IPS-NIHi7 (cell line): ENCODE data around the gene GRIN3B.
"Not testable (repeated sequence)": the region's sequence is repeated elsewhere in the genome, so short reads cannot be mapped to it uniquely, and the experiment has no call there.

Source experiments
- DNase-seq: peaks from one replicate; pipeline ENCODE4 v3.0.0; 2012; ENCODE audit warnings: mixed read lengths; ENCODE audit errors: extremely low spot score

The GRIN3B gene

GRCh38 chr19:1019616-1019961 lies 19.4 kb downstream of the GRIN3B start:
- DNase-seq: no peak

DNA sequence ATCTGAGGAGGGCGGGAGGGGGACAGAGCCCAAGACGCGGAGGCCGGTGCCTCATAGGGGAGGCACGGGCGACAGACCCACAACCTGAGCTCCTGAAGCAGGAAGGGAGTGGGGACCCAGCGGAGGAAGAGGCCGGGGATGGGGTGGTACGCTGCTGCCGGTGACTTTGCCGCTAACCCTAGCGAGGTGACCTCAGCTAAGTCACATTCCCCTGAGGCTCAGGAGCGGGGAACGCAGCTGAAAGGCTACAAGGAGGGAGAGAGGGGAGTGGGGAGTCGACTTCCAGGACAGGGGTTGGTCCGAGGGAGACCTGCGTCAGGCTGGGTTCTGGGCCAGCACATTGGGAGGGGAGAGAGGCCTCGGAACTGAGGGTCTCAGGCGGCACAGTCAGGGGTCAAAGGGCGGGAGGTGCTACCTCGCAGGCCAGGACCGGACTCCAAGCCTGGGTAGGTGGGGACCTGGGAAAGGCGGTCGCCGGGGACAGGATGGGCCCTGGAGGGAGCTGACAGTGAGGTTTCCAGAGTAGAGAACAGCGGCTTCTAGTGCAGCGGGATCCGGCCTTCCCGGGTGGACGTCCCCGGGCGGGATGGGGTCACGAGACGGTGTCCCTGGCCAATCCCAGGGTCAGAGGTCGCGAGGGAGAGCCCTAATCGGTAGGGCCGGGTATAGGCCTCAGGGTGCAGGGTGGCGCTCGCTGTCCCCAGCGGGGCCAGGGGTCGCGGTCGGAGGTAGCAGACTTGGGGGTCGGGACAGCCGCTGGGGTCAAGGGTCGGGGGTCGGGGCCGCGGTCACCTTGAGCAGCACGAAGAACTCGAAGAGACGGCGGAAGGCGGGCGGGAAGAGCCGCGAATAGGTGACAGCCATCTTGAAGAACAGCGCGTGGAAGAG lies 20.0 kb downstream of the GRIN3B start:
- no peak for DNase-seq

- DNase-seq: peak; percentile 95
Measured at GRCh38 chr19:1020868-1021425, 20.7 kb downstream of the GRIN3B start, which contains the start of gene TMEM259. TMEM259 (minus strand) TSS chr19:1021123; CDS start chr19:1020996, 127 bp downstream.

- DNase-seq: not testable (repeated sequence)
Measured at GRCh38 chr19:1023883-1024188, 23.6 kb downstream of the GRIN3B start.

DNA sequence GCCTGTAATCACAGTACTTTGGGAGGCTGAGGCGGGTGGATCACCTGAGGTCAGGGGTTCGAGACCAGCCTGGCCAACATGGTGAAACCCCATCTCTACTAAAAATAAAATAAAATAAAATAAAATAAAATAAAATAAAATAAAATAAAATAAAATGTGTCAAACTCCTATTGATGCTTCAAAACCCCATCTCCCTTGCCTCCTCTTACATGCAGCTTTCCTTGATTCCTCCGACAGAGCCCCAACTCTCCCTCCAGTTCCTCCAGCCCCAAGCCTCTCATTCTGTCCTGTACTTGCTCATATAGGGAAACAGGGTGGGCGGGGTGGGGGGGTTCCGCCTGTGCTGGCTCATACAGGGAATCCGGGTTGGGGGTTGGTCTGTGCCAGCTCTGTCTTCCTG lies 24.9 kb downstream of the GRIN3B start:
- DNase-seq: not testable (repeated sequence)

GRCh38 chr19:1025960-1026782 lies 26.0 kb downstream of the GRIN3B start, which contains the start of gene CNN2:
CNN2 (plus strand) TSS chr19:1026608; CDS start chr19:1026662, 54 bp downstream.
- peak; percentile 87 for DNase-seq

DNA sequence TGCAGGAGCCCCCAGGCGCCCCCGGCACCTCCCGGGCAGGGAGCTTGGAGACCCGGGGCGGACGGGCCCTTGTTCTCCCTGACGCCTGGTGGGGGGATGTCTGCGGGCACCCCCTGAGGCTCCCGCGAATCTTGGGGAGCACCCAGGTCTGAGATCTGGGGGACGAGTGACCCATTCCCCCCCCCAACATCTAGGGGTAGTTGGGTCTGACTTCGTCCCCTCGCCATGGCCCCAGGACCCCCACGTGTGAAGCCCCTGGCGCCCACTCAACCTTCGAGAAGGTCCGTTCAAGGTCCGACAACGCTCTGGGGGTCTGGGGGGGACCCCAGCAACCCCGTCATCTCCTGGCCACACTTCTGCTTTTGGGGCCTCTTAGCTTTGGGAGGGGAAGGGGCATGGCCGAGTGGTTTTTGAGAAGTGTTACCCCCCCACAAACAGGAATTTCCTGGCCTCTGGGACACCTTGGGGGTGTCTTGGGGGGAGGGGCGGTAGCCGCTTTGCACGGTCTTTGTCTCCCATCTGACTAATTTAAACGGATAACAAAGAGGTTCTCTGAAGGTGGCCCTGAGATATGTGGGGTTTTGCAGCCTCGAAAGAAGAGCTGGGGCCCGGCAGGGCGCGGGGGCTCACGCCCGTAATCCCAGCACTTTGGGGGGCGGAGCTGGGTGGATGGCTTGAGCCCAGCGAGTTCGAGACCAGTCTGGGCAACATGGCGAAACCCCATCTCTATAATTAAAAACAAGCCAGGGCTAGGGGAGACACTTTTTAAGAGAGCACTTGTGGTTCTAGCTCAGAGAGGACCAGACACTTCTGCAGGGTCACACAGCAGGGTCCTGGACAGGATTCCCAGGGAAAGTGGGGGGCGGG lies 26.8 kb downstream of the GRIN3B start:
- no peak for DNase-seq

GRCh38 chr19:1027650-1028061 lies 27.4 kb downstream of the GRIN3B start:
- DNase-seq: no peak

DNA sequence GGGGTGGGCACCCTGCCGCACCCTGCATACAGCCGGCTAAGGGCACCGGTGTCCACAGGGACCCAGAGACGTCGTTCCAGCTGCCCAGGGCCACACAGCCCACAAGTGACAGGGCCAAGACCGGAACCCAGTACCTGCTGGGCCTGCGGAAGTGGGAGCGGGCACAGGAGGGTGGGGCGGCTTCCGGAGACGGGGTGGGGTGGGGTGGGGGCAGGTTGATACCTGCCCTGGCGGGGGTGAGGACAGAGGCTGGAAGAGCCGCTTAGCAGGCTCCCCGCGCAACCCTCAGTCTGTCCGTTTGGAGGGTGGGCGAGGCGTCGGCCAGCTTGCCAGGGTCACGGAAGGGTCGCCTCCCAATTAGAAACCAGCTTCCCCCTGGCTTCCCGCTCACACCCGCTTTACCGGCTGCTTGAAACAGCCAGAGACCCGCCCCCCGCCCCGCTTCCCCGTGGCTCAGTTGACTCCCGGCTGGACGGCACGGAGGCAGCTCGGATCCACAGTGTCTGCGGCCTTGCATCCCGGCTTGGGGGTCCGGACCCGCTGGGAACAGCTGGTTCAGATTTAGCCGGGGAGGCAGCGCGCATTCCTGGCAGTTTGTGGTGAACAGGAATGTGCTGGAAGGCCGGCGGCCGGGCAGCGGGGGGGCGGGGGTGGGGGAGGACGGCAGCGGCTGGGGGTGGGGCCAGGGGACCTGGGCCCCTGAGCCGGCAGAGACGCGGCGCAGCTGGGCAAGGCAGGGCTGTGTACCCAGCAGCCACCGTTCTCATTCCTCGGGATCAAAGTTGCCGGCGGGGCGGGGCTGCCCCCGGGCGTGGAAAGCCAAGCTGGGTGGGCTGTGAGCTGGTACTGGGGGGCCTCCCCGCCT lies 28.1 kb downstream of the GRIN3B start:
- DNase-seq: peak; percentile 73

DNA sequence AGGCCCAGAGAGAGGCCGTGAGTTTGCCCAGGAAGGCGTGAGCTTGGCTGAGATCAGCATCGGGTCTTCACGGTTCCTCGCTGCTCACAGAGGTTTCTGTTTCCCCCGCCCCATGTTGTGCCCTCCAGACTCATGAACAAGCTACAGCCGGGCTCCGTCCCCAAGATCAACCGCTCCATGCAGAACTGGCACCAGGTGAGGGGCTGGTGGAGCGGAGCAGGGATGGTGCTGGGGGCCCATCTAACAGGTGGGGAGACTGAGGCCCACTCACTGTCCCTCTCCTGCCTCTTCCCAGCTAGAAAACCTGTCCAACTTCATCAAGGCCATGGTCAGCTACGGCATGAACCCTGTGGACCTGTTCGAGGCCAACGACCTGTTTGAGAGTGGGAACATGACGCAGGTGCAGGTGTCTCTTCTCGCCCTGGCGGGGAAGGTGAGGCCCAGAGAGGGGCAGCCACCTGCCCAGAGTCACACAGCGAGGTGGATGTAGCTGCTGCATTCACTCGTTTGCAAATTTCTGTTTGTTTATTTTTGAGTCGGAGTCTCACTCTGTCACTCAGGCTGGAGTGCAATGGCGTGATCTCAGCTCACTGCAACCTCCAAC lies 32.1 kb downstream of the GRIN3B start:
- no peak for DNase-seq

DNA sequence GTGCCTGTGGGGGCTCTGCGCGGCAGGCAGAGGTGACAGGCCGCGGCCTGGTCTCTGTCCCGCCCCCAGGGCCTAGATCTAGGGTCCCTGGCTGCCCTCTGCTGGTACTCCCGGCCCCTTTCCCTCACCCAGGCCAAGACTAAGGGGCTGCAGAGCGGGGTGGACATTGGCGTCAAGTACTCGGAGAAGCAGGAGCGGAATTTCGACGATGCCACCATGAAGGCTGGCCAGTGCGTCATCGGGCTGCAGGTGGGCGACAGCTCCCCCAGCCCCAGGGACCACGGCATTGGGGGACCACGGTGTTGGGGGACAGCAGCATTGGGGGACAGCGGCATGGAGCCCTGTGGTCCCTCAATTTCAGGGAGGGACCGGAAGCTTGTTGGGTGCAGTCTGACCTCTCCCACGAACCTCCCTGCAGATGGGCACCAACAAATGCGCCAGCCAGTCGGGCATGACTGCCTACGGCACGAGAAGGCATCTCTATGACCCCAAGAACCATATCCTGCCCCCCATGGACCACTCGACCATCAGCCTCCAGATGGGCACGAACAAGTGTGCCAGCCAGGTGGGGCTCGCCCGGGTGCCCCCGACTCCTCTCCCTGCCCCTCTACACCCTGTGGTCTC lies 35.9 kb downstream of the GRIN3B start:
- DNase-seq: no peak

GRCh38 chr19:1037621-1038064 lies 37.4 kb downstream of the GRIN3B start:
- no peak for DNase-seq

DNA sequence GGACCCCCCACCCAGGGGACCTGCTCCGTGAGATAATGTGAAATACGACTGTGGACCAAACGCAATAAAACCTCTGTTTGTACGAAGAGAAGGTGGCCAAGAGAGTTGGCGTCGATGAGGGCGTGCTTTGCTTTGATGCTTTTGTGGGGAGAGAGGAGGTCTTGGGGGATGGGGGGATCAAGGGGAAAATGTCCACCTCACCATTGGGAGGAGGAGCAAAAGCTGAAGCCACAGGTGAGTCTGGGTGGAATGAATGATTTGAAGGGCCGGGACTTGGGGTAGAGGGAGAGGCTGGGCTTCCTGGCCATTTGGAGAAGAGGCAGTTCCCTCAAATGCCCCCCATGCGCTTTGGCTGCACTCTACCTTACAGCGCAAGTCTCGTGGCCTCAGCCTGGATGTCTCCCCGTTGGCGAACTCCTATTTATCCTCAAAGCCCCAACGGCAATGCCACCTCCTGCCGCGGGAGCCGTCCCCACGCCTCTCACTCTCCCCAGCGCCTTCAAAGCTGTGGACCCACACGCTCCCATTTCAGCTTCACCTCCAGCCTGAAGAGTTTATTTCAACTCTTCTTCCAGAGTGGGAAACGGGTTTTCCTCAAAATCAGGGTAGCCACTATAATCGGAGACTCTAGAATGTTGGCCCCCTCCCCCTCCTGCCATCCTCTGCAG lies 38.9 kb downstream of the GRIN3B start:
- DNase-seq: no peak

GRCh38 chr19:1039646-1040475 lies 39.6 kb downstream of the GRIN3B start, which contains the start of gene ABCA7:
ABCA7 (plus strand) TSS chr19:1040107; CDS start chr19:1041362, 1,255 bp downstream.
- DNase-seq: peak; percentile 90

- DNase-seq: peak; percentile 97
Measured at GRCh38 chr19:1040476-1041271, 40.5 kb downstream of the GRIN3B start.

DNA sequence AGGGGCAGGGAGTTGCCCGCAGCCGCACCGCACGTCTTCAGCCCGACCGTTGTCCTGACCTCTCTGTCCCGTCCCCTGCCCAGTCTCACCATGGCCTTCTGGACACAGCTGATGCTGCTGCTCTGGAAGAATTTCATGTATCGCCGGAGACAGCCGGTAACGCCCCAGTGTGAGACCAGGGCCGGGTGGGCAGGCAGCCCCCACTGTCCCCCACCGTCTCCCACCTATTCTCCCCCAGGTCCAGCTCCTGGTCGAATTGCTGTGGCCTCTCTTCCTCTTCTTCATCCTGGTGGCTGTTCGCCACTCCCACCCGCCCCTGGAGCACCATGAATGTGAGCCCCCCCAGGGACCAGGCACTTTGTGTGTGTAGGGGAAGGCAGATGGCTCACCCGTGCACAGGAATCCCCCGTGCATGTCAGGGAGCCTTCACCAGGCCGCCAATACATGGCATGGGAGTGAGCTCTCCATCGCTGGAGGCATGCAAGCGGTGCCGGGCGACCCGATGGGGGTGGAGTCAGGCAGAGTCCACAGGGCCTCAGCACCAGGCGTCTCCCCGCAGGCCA lies 41.1 kb downstream of the GRIN3B start:
- no peak for DNase-seq
